ENCODE measurements around the gene STPG3. TPM values are rescaled to one million over a fixed set of nuclear protein-coding genes. Genes with fewer than 3 reads are reported as not detected.

The STPG3 gene
- total and polyA plus RNA-seq, 8 donors, result not detected

DNA sequence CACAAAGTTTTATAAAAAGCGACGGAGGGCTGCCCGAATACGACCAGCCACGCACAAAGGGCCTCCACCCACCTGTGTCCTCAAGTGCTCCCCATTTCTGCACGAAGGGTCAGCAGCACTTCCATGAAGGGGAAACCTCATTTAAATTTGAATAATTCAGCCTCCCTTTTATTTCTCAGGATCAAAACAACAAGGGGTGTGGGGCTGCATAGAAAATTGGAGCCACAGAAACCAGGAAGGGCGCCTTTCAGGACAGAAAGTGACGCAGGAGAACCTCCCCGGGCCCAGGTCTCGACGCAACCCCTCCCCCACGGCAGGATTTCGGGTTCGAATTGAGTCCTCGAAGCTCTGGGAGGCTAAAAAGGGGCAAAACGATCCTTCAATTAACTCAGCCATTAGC is 48.9 kb downstream of the STPG3 start:
- peak overlapping the region; percentile 78 to 90 (median 90) for H3K27ac ChIP-seq
- WGBS, 5 donors, result 22 to 37% (median 25%) methylated on average over 16 of the region's 16 CpGs
- H3K4me3 ChIP-seq, result peak overlapping the region; percentile 43 to 62 (median 54)
- H3K4me1 ChIP-seq, result peaks cover 64 to 88% (median 82%) of the 10 kb centered on the region in 4 donors
- peak in 1 of 2 donors; percentile 79 for DNase-seq
- TF ChIP-seq, protein P1, sequence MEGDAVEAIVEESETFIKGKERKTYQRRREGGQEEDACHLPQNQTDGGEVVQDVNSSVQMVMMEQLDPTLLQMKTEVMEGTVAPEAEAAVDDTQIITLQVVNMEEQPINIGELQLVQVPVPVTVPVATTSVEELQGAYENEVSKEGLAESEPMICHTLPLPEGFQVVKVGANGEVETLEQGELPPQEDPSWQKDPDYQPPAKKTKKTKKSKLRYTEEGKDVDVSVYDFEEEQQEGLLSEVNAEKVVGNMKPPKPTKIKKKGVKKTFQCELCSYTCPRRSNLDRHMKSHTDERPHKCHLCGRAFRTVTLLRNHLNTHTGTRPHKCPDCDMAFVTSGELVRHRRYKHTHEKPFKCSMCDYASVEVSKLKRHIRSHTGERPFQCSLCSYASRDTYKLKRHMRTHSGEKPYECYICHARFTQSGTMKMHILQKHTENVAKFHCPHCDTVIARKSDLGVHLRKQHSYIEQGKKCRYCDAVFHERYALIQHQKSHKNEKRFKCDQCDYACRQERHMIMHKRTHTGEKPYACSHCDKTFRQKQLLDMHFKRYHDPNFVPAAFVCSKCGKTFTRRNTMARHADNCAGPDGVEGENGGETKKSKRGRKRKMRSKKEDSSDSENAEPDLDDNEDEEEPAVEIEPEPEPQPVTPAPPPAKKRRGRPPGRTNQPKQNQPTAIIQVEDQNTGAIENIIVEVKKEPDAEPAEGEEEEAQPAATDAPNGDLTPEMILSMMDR (IDR thresholded peaks at IDR 0.05), result no peak
- TF ChIP-seq POLR2AphosphoS5 (IDR thresholded peaks at IDR 0.05) (peak in 1 of 3 donors; percentile 23), EP300 (IDR thresholded peaks at IDR 0.05) (no peak)
- no peaks in the 10 kb centered on the region for H3K9me3 ChIP-seq
- peaks cover 7 to 94% (median 45%) of the 10 kb centered on the region in 3 donors for H3K27me3 ChIP-seq
- intact Hi-C loops (cut with DNase I; ENCODE audit: low total_unique reads), result loop anchor here (10.0 kb wide), 1 partner anchor 105 kb away; no protein-coding TSS in a partner anchor
- H3K36me3 ChIP-seq, result no peaks in the 10 kb centered on the region

DNA sequence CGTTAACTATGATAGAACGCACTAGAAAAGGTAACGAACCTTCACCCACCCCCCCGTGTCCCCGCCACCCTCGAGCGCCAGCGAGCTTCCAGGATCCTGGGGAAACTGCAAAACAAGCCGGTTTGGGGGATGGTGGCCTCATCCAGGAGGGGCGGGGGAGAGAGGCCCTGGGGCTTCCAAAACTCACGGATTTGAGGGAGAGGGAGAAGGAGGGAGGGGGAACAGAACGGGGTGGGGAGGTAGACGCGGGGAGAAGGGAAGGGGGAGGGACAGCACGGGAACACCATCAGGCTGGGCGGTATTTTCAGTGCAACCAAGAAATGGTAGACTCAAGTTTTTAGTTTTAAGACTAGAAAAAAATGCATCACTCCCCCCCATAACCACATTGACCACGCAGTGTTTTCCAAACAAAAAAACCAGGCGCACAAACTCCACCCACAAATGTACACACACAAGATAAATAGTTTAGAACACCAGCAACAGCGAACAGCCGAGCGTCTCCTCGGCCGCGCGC is 49.5 kb downstream of the STPG3 start:
- Histone ChIP-seq H3K4me3 (peak overlapping the region; percentile 43 to 62 (median 54)), H3K9me3 (no peaks in the 10 kb centered on the region), H3K27ac (peak overlapping the region; percentile 85 to 90 (median 90)), H3K27me3 (peaks cover 7 to 94% (median 42%) of the 10 kb centered on the region in 3 donors), H3K4me1 (peaks cover 66 to 91% (median 86%) of the 10 kb centered on the region in 4 donors), H3K36me3 (no peaks in the 10 kb centered on the region)
- WGBS, 5 donors, result 1 to 4% (median 3%) methylated on average over 25 of the region's 25 CpGs
- intact Hi-C loops (cut with DNase I; ENCODE audit: low total_unique reads), result loop anchor here (10.0 kb wide), 1 partner anchor 104 kb away; no protein-coding TSS in a partner anchor
- no peak for TF ChIP-seq POLR2A (IDR thresholded peaks at IDR 0.05)
- no peak for TF ChIP-seq EP300 (IDR thresholded peaks at IDR 0.05)
- TF ChIP-seq, protein P1 (IDR thresholded peaks at IDR 0.05), result no peak
- peak in 1 of 3 donors; percentile 22 for TF ChIP-seq POLR2AphosphoS5 (IDR thresholded peaks at IDR 0.05)
- DNase-seq, result peak in 1 of 2 donors; percentile 72

DNA sequence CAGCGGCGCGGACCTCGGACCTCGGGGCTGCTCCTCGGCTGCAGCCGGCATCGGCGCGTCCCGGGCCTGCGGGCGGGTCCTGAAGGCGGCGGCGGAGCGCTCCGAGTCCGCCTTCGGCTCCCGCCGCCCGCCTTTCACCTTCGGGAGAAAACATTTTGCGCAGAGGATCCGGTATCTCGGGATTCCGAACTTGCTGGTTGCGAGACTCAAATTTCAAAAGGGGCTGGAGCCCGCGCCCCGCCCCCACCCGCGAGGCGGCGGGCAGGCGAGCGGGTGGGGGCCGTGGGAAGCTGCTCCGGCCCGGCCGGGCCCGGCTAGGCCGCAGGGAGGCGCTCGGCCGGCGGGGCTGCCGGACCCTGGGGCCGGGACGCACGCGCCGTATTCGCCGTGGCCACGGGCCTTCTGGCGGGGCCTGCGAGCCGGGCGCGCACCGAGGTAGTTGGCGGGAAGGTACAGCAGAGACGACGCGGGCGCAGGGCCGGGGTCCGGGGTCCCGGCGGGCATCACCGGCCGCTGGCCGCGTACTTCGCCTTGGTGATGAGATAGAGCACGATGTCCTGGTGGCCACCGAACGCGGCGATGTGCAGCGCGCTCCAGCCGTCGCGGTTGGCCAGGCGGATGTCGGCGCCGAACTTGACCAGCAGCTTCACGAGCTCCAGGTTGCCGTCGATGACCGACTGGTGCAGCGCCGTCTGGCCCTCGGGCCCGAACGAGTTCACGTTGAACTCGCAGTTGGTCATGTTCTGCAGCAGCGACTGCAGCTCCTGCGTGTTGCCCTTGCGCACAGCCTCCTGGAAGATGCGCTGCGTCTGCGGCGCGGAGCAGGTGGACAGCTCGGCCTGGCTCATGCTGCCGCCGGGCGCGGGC is 50.2 kb downstream of the STPG3 start:
- no peaks in the 10 kb centered on the region for H3K36me3 ChIP-seq
- peak; percentile 68 to 84 for DNase-seq
- WGBS, 5 donors, result 1% methylated on average over 28 to 115 of the region's 115 CpGs
- no peak for TF ChIP-seq EP300 (IDR thresholded peaks at IDR 0.05)
- TF ChIP-seq, protein P1 (IDR thresholded peaks at IDR 0.05), result peak in 1 of 7 experiments; percentile 45
- peak in 2 of 3 donors; percentile 24 to 30 for TF ChIP-seq POLR2AphosphoS5 (IDR thresholded peaks at IDR 0.05)
- intact Hi-C loops (cut with DNase I; ENCODE audit: low total_unique reads), result loop anchor here (10.0 kb wide), 1 partner anchor 103 kb away; no protein-coding TSS in a partner anchor
- peak overlapping the region; percentile 85 to 90 (median 90) for H3K27ac ChIP-seq
- H3K4me1 ChIP-seq, result peaks cover 66 to 93% (median 86%) of the 10 kb centered on the region in 4 donors
- H3K9me3 ChIP-seq, result no peaks in the 10 kb centered on the region
- peaks cover 7 to 94% (median 43%) of the 10 kb centered on the region in 3 donors for H3K27me3 ChIP-seq
- peak overlapping the region; percentile 43 to 62 (median 54) for H3K4me3 ChIP-seq

DNA sequence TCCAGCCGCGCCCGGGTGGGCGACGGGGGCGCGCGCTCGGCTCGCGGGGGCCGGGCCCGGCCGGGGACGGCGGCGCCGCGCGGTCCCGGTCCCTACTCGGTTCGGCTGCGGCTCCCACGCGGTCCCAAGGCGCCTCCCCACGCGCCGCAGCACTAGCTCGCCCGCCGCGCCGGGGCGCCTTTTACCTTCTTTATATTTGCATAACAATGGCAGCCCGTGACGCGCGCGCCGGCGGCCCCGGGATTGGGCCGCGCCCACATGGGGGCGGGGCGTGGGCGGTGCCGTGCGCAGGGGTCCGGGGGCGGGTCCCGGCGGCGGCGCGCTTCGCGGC is 51.0 kb downstream of the STPG3 start, which contains the start of gene NRARP:
TSS of gene NRARP (minus strand) at position 154 of the 331 bp plus-strand sequence. CDS start 343 bp downstream, outside the sequence.
- Histone ChIP-seq H3K9me3 (no peaks in the 10 kb centered on the region), H3K4me1 (peaks cover 66 to 93% (median 86%) of the 10 kb centered on the region in 4 donors), H3K4me3 (peak within 1 kb of the TSS; percentile 43 to 62 (median 54)), H3K36me3 (no peaks in the 10 kb centered on the region), H3K27me3 (peaks cover 7 to 94% (median 43%) of the 10 kb centered on the region in 3 donors), H3K27ac (peak within 1 kb of the TSS; percentile 85 to 90 (median 90))
- intact Hi-C loops (cut with DNase I; ENCODE audit: low total_unique reads), result loop anchor here (10.0 kb wide), 1 partner anchor 103 kb away; no protein-coding TSS in a partner anchor
- TF ChIP-seq POLR2AphosphoS5 (IDR thresholded peaks at IDR 0.05) (peak; percentile 16 to 96 (median 94)), EP300 (IDR thresholded peaks at IDR 0.05) (no peak), POLR2A (IDR thresholded peaks at IDR 0.05) (peak in 1 of 4 donors; percentile 17)
- TF ChIP-seq, protein P1 (IDR thresholded peaks at IDR 0.05), result no peak
- peak; percentile 96 for DNase-seq
- 0 to 2% (median 1%) methylated on average over 10 to 53 of the region's 60 CpGs for WGBS, 5 donors

All from stomach (tissue), 9 donors.